Colon (tissue), 2 donors: ENCODE results near the gene PRKAG1.

ENCODE experiments used
- FAIRE-seq: peaks from 2 replicates; lab custom pipeline; 2012; peaks lifted over from hg19 to GRCh38; lab: Jason Lieb, UNC
- donor health status: control.
- donor health status: control.

Gene PRKAG1

GRCh38 chr12:49010092-49010668 lies 8.4 kb downstream of the PRKAG1 start:
- FAIRE-seq = no peak

- no peak for FAIRE-seq
Observed at GRCh38 chr12:49008943-49009342, 9.6 kb downstream of the PRKAG1 start.

GRCh38 chr12:49000346-49000745 lies 18.2 kb downstream of the PRKAG1 start:
- FAIRE-seq = no peak

- no peak for FAIRE-seq
Observed at GRCh38 chr12:48999371-49000131, 19.0 kb downstream of the PRKAG1 start, which contains the start of gene DDN. Gene DDN (minus strand): TSS chr12:48999375. CDS start chr12:48999287, 88 bp downstream.

- no peak for FAIRE-seq
Observed at GRCh38 chr12:48998497-48999353, 19.9 kb downstream of the PRKAG1 start.

GRCh38 chr12:48997719-48998496 lies 20.7 kb downstream of the PRKAG1 start:
- FAIRE-seq = no peak

GRCh38 chr12:48996794-48997718 lies 21.5 kb downstream of the PRKAG1 start:
- FAIRE-seq = no peak

- FAIRE-seq = no peak
Observed at GRCh38 chr12:48995086-48995879, 23.3 kb downstream of the PRKAG1 start.

- FAIRE-seq = no peak
Observed at GRCh38 chr12:48994224-48995085, 24.1 kb downstream of the PRKAG1 start.

- no peak for FAIRE-seq
Observed at GRCh38 chr12:48993787-48994186, 24.8 kb downstream of the PRKAG1 start.

- no peak for FAIRE-seq
Observed at GRCh38 chr12:48991247-48992050, 27.1 kb downstream of the PRKAG1 start.

GRCh38 chr12:48990552-48990951 lies 28.0 kb downstream of the PRKAG1 start:
- FAIRE-seq = no peak

GRCh38 chr12:48988030-48988649 lies 30.4 kb downstream of the PRKAG1 start:
- FAIRE-seq = no peak

- no peak for FAIRE-seq
Observed at GRCh38 chr12:48986720-48987291, 31.8 kb downstream of the PRKAG1 start.

- FAIRE-seq = no peak
Observed at GRCh38 chr12:48985901-48986300, 32.7 kb downstream of the PRKAG1 start.

- FAIRE-seq = no peak
Observed at GRCh38 chr12:48985475-48985897, 33.1 kb downstream of the PRKAG1 start.

- no peak for FAIRE-seq
Observed at GRCh38 chr12:48982397-48983080, 36.0 kb downstream of the PRKAG1 start.
